K562 (cell line): Measurements from ENCODE around the gene MGRN1. TPM values are rescaled to one million over a fixed set of nuclear protein-coding genes. Genes with fewer than 3 reads are reported as not detected.
A peak's percentile ranks its signal among the peaks of the same experiment; 100 is the strongest.

Experiments used
- AFF4 ChIP-seq: sonication (generic); formaldehyde crosslinking; IDR thresholded peaks from 2 replicates; pipeline ENCODE4 v1.8.0; 2023; ENCODE audit warnings: mild to moderate bottlenecking, missing genetic modification reagents
- BRF1 ChIP-seq: IDR thresholded peaks from 3 replicates; pipeline ENCODE4 v1.6.1; 2011; ENCODE audit warnings: borderline replicate concordance, mild to moderate bottlenecking; ENCODE audit not compliant: insufficient read length; ENCODE audit errors: extremely low read depth
- CBX8 ChIP-seq: fragments of 200-600 bp; sonication (generic); IDR thresholded peaks from 2 replicates; pipeline ENCODE4 v1.6.1; 2012; ENCODE audit warnings: borderline replicate concordance, mixed run types, low read depth, mild to moderate bottlenecking, moderate library complexity, mixed read lengths, low read length, control low read depth, inconsistent platforms; ENCODE audit not compliant: poor library complexity, severe bottlenecking; ENCODE audit errors: extremely low read depth
- CGGBP1 ChIP-seq: fragments of 250-450 bp; sonication (Bioruptor Pico); IDR thresholded peaks from 2 replicates; pipeline ENCODE4 v1.9.0; 2021; ENCODE audit warnings: mild to moderate bottlenecking
- CHD2 ChIP-seq: IDR thresholded peaks from 2 replicates; pipeline ENCODE4 v1.6.1; 2011; ENCODE audit warnings: low read depth, low read length
- DPF2 ChIP-seq: fragments of 450-650 bp; IDR thresholded peaks from 2 replicates; pipeline ENCODE4 v1.6.1; 2016
- FOXM1 ChIP-seq, 2 experiments: fragments of 450-650 bp in 1 of 2; sonication (generic) in 1 of 2; formaldehyde crosslinking in 1 of 2; IDR thresholded peaks; 2 replicates each; pipeline versions ENCODE4 v1.6.1 to v1.9.0; 2017 to 2022; ENCODE audit warnings: low read depth in 2 of 2, mild to moderate bottlenecking in 2 of 2, missing genetic modification reagents in 1 of 2, moderate library complexity in 1 of 2
- GABPB1 ChIP-seq: sonication (generic); formaldehyde crosslinking; IDR thresholded peaks from 2 replicates; pipeline ENCODE4 v1.8.0; 2022; ENCODE audit warnings: mild to moderate bottlenecking, missing genetic modification reagents
- NEUROD1 ChIP-seq: fragments of 150-350 bp; IDR thresholded peaks from 2 replicates; pipeline ENCODE4 v1.6.1; 2014; ENCODE audit warnings: borderline replicate concordance, low read length, low read depth; ENCODE audit not compliant: partially characterized antibody
- POLR2A ChIP-seq: fragments of 450-650 bp; conservative IDR thresholded peaks from 2 replicates; pipeline ENCODE4 v1.6.1; 2016
- PREB ChIP-seq: sonication (generic); formaldehyde crosslinking; IDR thresholded peaks from 2 replicates; pipeline ENCODE4 v1.8.1; 2023; ENCODE audit warnings: mild to moderate bottlenecking, missing genetic modification reagents
- PURB ChIP-seq: sonication (generic); formaldehyde crosslinking; IDR thresholded peaks from 2 replicates; pipeline ENCODE4 v1.9.0; 2021; ENCODE audit warnings: low read depth, mild to moderate bottlenecking, missing genetic modification reagents
- RERE ChIP-seq: sonication (generic); formaldehyde crosslinking; IDR thresholded peaks from 2 replicates; pipeline ENCODE4 v1.8.0; 2023; ENCODE audit warnings: missing genetic modification reagents, mild to moderate bottlenecking, borderline replicate concordance
- ZBTB17 ChIP-seq: fragments of 450-650 bp; formaldehyde crosslinking; IDR thresholded peaks from 2 replicates; pipeline ENCODE4 v1.4.0; 2020; ENCODE audit warnings: mild to moderate bottlenecking
- polyA plus RNA-seq, 8 experiments: library from polyadenylated mRNA; depleted of rRNA in 4 of 8; stranded (reverse) in 5 of 8; unstranded in 3 of 8; fragments of >200 nt; fragmentation: Nextera tagmentation in 2 of 8; fragmentation: Illumina TruSeq in 1 of 8; extraction: Ambion mirVana in 2 of 8; extraction: Trizol in 1 of 8; gene quantifications; 2 replicates each; pipeline versions ENCODE4 v1.2.1 to v1.2.3, GENCODE V29; 2011 to 2014; ENCODE audit warnings: inconsistent platforms in 1 of 8, missing spikeins in 1 of 8
- total RNA-seq, 7 experiments: library from RNA; depleted of rRNA in 6 of 7; stranded (reverse); fragments of >200 nt in 6 of 7; fragmentation: Illumina TruSeq in 2 of 7; extraction: Trizol in 2 of 7; gene quantifications; 2 replicates each; pipeline versions ENCODE4 v1.2.1 to v1.2.3, GENCODE V29; 2011 to 2021; ENCODE audit warnings: low replicate concordance in 1 of 7

Gene MGRN1
- total and polyA plus RNA-seq, 9 of the 15 experiments (the other 6 are each of a cell fraction or from before 2014, with no cell fraction given): 0.15 to 37.9 (median 6.0) TPM

- 0 out of 2 replicates have a peak, but pooled peaks have one; percentile 43 for TF ChIP-seq DPF2
- TF ChIP-seq CGGBP1 (CRISPR knock-in tag): no peak
- TF ChIP-seq RERE (CRISPR knock-in tag): no peak
- no peak for TF ChIP-seq PREB (CRISPR knock-in tag)
- TF ChIP-seq CBX8: no peak
- peak; percentile 60 for TF ChIP-seq FOXM1 (IDR thresholded peaks at IDR 0.05; ENCODE audit: low read depth)
- TF ChIP-seq FOXM1 (CRISPR knock-in tag; IDR thresholded peaks at IDR 0.05; ENCODE audit: low read depth): no peak
- no peak for TF ChIP-seq POLR2A
- peak; percentile 11; the same call in 1 of the 2 replicates for TF ChIP-seq CHD2
- TF ChIP-seq NEUROD1: peak; percentile 61
- no peak for TF ChIP-seq AFF4
- peak; percentile 38 for TF ChIP-seq GABPB1 (CRISPR knock-in tag)
- TF ChIP-seq ZBTB17 (CRISPR knock-in tag): no peak
- no peak for TF ChIP-seq BRF1
- TF ChIP-seq PURB (CRISPR knock-in tag): no peak
Observed at GRCh38 chr16:4624015-4624826, at the start of gene MGRN1 (continued).
